GM10266 (cell line): ENCODE results near the gene ANKRD44.
A peak's percentile ranks its signal among the peaks of the same experiment; 100 is the strongest.

ENCODE experiments used
- DNase-seq: peaks from one replicate; pipeline ENCODE4 v3.0.0; 2012; ENCODE audit errors: extremely low spot score
- TF ChIP-seq, protein P1 (sequence below): IDR thresholded peaks from 2 replicates; pipeline ENCODE4 v1.5.1; 2012; ENCODE audit warnings: mild to moderate bottlenecking, low read depth; ENCODE audit not compliant: control insufficient read depth, insufficient read depth; ENCODE audit errors: missing control alignments

Gene ANKRD44

DNA sequence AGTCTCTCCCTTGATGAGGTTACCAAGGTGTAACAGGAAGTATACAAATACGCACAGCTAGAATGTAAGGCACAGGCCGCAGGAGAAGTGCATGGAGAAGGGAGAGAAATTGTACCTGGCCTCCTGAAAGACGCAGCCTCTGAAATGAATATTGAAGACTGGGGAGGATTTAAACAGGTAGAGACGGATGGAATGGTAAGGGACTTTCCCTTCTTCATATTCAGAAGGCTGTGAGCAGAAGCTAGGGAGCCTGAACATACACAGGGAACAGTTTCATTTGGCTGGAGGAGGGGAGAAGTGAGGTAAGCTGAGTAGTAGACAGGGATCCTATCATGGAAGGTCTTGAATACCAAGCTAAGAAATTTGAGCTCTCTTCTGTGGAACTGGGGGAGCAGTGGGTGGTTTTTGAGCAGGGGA, 112.7 kb downstream of the ANKRD44 start:
- TF ChIP-seq, protein P1, sequence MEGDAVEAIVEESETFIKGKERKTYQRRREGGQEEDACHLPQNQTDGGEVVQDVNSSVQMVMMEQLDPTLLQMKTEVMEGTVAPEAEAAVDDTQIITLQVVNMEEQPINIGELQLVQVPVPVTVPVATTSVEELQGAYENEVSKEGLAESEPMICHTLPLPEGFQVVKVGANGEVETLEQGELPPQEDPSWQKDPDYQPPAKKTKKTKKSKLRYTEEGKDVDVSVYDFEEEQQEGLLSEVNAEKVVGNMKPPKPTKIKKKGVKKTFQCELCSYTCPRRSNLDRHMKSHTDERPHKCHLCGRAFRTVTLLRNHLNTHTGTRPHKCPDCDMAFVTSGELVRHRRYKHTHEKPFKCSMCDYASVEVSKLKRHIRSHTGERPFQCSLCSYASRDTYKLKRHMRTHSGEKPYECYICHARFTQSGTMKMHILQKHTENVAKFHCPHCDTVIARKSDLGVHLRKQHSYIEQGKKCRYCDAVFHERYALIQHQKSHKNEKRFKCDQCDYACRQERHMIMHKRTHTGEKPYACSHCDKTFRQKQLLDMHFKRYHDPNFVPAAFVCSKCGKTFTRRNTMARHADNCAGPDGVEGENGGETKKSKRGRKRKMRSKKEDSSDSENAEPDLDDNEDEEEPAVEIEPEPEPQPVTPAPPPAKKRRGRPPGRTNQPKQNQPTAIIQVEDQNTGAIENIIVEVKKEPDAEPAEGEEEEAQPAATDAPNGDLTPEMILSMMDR, result no peak

GRCh38 chr2:197196541-197197180, 113.9 kb downstream of the ANKRD44 start:
- no peak for DNase-seq
- TF ChIP-seq, protein P1, result no peak

More for the DNA sequence above, 112.7 kb downstream of the ANKRD44 start:
- no peak for DNase-seq

DNA sequence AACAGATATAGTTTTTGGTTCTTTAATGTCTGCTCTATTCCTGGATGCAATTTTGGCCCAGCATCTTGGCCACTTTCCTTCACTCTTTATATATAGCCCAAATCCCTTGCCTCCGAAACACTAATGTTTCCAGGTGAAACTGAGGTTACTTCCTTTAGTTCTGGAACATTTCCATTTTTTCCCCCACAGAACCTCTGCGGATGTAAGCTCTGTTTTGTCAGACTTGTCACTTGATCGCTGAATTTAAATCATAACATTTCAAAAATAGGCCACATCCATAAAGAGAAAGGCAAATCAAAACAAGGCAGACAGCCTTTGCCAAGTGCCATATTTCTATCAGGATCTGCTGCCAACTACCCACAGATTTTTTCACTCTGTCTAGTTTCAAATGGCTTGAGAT, 115.1 kb downstream of the ANKRD44 start:
- DNase-seq, result no peak
- TF ChIP-seq, protein P1, result no peak

DNA sequence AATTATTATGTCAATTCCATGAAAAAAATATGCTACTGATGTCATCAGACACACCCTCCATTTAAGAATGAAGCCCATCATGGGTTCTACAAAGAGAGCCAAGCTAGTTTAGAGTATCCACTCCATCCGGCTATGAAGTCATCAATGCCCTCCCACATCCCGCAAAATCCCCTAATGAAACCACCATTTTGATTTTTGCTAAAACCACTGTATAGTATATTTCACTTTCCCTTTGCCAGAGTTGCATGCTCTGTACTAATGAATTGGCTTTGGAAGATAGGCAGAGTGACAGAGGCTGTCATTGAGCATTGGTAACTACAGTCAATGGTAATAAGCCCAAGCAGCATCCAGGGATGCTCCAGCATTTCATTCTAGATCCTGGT, 118.6 kb downstream of the ANKRD44 start:
- DNase-seq, result no peak

DNA sequence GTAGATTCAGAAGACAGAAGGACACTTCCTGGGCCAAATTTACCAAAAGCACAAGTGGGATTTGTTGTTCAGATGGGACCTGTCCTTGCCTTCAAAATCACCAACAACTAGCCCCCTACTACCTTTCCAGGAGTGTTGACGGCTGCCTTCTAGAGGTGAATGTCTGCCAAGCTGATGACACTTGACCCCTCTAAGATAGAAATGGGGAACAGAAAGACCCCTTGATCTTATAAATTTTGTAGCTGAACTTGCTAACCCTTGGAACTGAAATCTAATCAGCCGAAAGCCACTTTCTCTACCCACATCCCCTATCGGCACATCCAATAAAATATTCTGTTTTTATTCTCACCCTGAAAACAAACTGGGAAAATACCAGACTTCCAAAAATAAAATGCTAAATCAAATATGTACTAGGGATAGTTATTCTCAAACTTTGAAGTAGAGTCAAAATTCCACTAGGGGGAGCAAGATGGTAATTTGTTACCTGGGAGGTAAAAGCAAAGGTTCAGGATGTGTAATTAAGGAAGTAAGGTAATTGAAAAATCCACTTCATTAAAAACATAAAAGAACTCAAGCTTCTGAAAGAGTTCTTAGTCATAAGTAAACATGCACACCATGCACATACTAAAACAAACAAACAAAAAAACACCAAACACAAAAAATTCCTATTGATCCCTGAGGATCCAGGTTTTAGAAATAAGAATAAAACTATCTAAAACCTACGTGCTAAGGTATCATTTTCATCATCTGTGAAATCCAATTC, 119.2 kb downstream of the ANKRD44 start:
- TF ChIP-seq, protein P1, result peak; percentile 54
- DNase-seq, result peak; percentile 29

More for the DNA sequence above, 118.6 kb downstream of the ANKRD44 start:
- TF ChIP-seq, protein P1, result no peak

DNA sequence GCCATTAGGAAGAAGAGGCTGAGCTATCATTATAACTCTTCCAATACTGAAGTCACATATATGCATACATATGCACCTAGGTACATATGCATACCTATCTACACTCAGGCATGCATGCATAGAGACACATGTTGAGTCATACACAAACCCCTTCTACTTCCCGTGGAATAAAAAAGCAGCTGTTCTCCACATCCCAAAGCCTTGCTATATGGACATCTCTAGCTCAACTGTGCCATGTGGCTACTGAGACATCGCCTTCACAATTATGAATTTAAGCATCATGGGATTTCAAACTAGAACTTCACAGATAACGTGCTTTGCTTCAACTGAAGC, 120.5 kb downstream of the ANKRD44 start:
- TF ChIP-seq, protein P1, result no peak
- no peak for DNase-seq
